ENCODE data around the gene COMP. TPM values are rescaled to one million over a fixed set of nuclear protein-coding genes. Genes with fewer than 3 reads are reported as not detected.

The COMP gene
- total and polyA plus RNA-seq, 8 donors = 0.05 to 3.7 (median 0.54) TPM

- ATAC-seq = no peak
- Histone ChIP-seq H3K4me3 (no peak overlapping the region), H3K36me3 (no peaks in the 10 kb centered on the region), H3K27me3 (peaks cover 0 to 14% (median 8%) of the 10 kb centered on the region in 4 donors), H3K9me3 (no peaks in the 10 kb centered on the region), H3K4me1 (no peaks in the 10 kb centered on the region), H3K27ac (no peak overlapping the region)
- TF ChIP-seq CTCF (IDR thresholded peaks at IDR 0.05) = no peak
- WGBS, 2 donors = 71 to 72% methylated on average over 16 of the region's 16 CpGs
- DNase-seq = peak in 1 of 6 donors; percentile 34
- intact Hi-C loops (cut with DNase I) = no loop called here
- FAIRE-seq = no peak
Measured at GRCh38 chr19:18784786-18785120, 6.4 kb downstream of the COMP start.

- DNase-seq (peak in 1 of 6 donors; percentile 62), ATAC-seq (no peak), FAIRE-seq (no peak)
- H3K4me1 ChIP-seq = no peaks in the 10 kb centered on the region
- TF ChIP-seq CTCF (IDR thresholded peaks at IDR 0.05) = no peak
- H3K36me3 ChIP-seq = no peaks in the 10 kb centered on the region
- H3K4me3 ChIP-seq = no peak overlapping the region
- H3K27me3 ChIP-seq = peaks cover 0 to 14% (median 8%) of the 10 kb centered on the region in 4 donors
- intact Hi-C loops (cut with DNase I) = no loop called here
- 77 to 82% methylated on average over 19 of the region's 19 CpGs for WGBS, 2 donors
- no peaks in the 10 kb centered on the region for H3K9me3 ChIP-seq
- no peak overlapping the region for H3K27ac ChIP-seq
Measured at GRCh38 chr19:18783958-18784785, 6.9 kb downstream of the COMP start.

GRCh38 chr19:18782559-18783225 is 8.4 kb downstream of the COMP start:
- Histone ChIP-seq H3K9me3 (no peaks in the 10 kb centered on the region), H3K4me1 (no peaks in the 10 kb centered on the region), H3K27ac (no peak overlapping the region), H3K36me3 (no peaks in the 10 kb centered on the region), H3K4me3 (no peak overlapping the region), H3K27me3 (no peaks in the 10 kb centered on the region)
- intact Hi-C loops (cut with DNase I) = no loop called here
- WGBS, 2 donors = 80 to 87% methylated on average over 21 to 22 of the region's 22 CpGs
- no peak for TF ChIP-seq CTCF (IDR thresholded peaks at IDR 0.05)
- FAIRE-seq (no peak), ATAC-seq (no peak), DNase-seq (peak in 1 of 6 donors; percentile 69)

GRCh38 chr19:18781885-18782527 is 9.1 kb downstream of the COMP start:
- ATAC-seq = no peak
- FAIRE-seq = no peak
- Histone ChIP-seq H3K4me1 (no peaks in the 10 kb centered on the region), H3K27me3 (no peaks in the 10 kb centered on the region), H3K27ac (no peak overlapping the region), H3K9me3 (no peaks in the 10 kb centered on the region), H3K36me3 (no peaks in the 10 kb centered on the region), H3K4me3 (no peak overlapping the region)
- WGBS, 2 donors = 80 to 92% methylated on average over 20 of the region's 20 CpGs
- TF ChIP-seq CTCF (IDR thresholded peaks at IDR 0.05) = no peak
- DNase-seq = peak in 1 of 6 donors; percentile 56
- intact Hi-C loops (cut with DNase I) = no loop called here

All from pancreas (tissue), 10 donors.